ENCODE data around the gene GFI1B.
"Not testable (repeated sequence)": the region's sequence is repeated elsewhere in the genome, so short reads cannot be mapped to it uniquely, and the experiment has no call there.

The GFI1B gene

DNA sequence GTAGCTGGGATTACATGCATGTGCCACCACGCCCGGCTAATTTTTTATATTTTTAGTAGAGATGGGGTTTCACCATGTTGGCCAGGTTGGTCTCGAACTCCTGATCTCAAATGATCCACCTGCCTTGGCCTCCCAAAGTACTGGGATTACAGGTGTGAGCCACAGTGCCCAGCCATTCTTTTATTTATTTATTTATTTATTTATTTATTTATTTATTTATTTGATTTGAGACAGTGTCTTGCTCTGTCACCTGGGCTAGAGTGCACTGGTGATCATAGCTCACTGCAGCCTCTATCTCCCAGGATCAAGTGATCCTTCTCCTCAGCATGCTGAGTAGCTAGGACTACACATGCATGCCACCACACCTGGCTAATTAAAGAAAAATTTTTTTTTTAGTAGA, 10.6 kb upstream of the GFI1B start:
- not testable (repeated sequence) for DNase-seq (ENCODE audit: low read depth in 2 of 2, low spot score in 1 of 2)

GRCh38 chr9:132969783-132970182, 8.7 kb upstream of the GFI1B start:
- no peak for DNase-seq (ENCODE audit: low read depth in 2 of 2, low spot score in 1 of 2)

DNA sequence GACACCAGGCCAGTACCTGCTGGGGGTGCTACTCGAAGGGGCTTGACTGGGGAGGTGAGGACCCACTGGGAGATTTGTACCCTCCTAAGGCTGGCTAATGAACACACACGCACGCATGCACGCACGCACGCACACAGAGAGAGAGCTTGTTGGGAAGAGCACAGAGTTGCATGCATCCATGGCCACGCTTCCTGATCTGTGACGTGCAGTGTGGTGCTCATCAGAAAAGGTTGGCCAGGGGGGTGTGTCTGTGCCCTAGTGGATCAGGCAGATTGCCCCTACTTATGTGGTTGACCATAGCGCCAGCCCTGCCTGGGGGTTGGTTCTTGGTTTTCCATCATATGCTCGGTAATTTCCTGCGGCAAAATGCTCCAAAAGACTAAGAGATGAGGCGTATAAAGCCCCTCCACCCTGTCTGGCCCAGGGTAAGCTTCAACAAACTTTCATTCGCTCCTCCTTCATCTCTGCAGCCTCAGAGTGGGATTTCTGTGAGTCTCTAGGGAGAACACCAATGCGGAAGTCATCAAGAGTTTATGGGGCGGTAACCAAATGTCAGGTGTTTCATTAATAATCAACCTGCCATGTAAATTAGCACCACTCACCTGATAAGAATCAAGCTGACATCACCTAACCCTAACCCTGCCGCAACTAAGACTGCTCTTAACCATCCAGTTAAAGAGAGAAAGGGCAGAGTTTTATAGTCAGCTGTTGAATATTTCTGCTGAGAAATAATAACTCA, 8.0 kb upstream of the GFI1B start:
- no peak for DNase-seq (ENCODE audit: low read depth in 2 of 2, low spot score in 1 of 2)

DNA sequence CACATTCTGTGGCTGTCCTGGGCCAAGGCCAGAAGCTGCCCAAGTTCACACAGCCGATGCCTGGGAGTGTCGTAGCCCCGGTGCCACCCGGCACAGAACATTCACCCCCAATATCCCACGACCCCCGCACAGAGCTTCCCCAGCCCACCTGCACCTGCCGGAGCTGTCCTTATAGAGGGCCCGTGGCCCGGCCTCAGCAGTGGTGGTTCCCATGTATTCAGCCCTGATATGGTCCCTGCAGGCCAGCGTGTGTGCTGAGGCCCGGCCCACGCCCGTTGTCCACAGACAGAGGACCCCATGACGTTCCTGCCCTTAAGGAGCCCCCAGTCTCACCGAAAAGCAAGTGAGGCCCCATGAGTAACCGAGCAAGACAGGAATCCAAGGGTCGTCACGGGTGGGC, 5.3 kb upstream of the GFI1B start:
- DNase-seq (ENCODE audit: low read depth in 2 of 2, low spot score in 1 of 2) = no peak

GRCh38 chr9:132973713-132974112, 4.8 kb upstream of the GFI1B start:
- DNase-seq (ENCODE audit: low read depth in 2 of 2, low spot score in 1 of 2) = no peak

- no peak for DNase-seq (ENCODE audit: low read depth in 2 of 2, low spot score in 1 of 2)
These were observed 2.5 kb upstream of the GFI1B start for GRCh38 chr9:132975961-132976360.

GRCh38 chr9:132976571-132976970, 1.9 kb upstream of the GFI1B start:
- DNase-seq (ENCODE audit: low read depth in 2 of 2, low spot score in 1 of 2) = no peak

DNA sequence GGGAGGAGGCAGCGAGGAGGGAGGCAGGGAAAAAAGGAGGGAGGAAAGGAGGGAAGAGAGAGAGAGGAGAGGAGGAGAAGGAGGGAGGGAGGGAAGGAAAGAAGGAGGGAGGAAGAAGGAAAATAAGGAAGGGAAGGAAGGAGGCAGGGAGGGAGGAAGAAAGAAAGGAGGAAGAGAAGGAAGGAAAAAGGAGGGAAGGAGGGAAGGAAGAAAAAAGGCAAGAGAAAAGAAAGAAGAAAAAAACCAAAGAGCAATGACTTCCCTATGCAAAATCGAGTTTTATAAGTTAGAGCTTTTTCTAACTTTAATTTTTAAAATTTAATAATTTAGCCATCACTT, 413 bp upstream of the GFI1B start:
- DNase-seq (ENCODE audit: low read depth in 2 of 2, low spot score in 1 of 2) = no peak

GRCh38 chr9:132980157-132980556, 1.7 kb downstream of the GFI1B start:
- no peak for DNase-seq (ENCODE audit: low read depth in 2 of 2, low spot score in 1 of 2)

- no peak for DNase-seq (ENCODE audit: low read depth in 2 of 2, low spot score in 1 of 2)
These were observed 4.0 kb downstream of the GFI1B start for GRCh38 chr9:132982458-132982857.

GRCh38 chr9:132983491-132984201, 5.2 kb downstream of the GFI1B start:
- no peak for DNase-seq (ENCODE audit: low read depth in 2 of 2, low spot score in 1 of 2)

DNA sequence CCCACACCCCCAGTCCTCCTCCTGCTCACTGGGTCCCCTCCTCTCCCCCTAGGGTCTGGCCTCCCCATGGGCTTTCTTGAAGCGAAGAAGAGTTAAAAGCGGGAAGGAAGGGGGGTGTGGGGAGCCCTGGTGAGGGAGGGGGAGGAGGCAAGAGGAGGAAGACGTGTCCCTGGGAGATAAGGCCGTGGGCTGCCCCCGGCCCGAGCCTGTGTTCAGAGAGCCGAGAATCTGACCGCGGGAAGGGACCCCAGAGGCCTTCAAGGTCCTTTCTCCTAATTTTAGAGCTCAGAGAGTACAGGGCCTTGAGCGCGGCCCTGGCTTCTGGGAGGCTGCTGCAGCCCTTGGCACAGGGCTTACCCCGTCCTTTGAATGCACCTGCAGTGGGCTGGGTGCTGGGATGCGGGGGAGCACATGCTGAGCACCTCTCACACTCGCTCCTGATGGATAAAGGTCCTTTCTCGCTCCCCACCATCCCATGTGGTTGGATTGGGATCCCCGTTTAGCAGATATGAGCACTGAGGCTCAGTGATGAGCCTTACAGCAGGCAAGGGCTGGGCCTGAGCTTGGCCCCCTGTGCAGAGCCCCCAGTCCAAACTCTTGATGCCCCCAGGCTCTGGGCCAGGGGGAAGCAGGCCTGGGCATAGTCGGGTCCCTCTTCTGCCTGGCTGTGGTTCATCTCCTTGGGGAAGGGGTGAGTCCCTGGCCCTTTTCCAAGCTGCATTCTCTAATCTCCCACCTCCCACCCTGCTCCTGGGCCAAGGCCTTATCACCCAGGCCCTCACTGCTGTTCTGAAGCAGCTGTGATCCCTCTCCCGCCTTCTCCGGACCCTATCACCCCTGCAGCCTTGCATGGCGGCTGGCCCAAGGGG, 5.9 kb downstream of the GFI1B start:
- DNase-seq (ENCODE audit: low read depth in 2 of 2, low spot score in 1 of 2) = no peak

DNA sequence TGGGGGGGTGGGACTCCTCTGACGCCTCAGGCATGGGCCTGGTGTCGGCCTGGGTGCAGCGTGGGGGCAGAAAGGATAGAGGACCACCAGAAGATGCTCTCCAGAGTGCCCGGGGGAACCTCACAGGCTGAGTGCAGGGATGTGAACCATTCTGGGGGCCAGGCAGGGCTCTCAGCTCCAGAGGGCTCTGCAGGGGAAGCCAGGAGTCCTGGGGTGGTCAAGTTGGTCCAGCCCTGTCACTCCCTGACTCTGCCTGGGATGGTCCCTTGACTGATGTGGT, 6.5 kb downstream of the GFI1B start:
- DNase-seq (ENCODE audit: low read depth in 2 of 2, low spot score in 1 of 2) = no peak

DNA sequence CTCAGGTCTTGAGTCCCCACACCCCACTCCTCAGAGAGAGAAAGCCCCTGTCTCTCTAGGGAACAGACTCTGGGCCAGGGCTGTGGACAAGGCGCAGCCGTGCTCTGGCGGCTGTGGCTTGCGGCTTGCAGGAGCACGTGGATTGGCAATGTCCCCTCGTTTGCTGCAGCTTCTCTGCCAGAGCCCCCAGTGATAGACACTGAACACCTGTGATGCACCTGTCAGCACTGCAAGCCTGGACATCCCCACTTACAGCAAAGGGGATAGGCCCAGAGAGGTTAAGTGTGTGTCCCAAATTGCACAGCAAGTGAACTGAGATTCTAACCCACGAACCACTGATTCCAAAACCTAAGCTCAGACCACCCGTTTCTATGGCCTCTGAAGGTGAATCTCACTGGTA, 7.0 kb downstream of the GFI1B start:
- DNase-seq (ENCODE audit: low read depth in 2 of 2, low spot score in 1 of 2) = no peak

- no peak for DNase-seq (ENCODE audit: low read depth in 2 of 2, low spot score in 1 of 2)
These were observed 7.6 kb downstream of the GFI1B start for GRCh38 chr9:132986114-132986513.

DNA sequence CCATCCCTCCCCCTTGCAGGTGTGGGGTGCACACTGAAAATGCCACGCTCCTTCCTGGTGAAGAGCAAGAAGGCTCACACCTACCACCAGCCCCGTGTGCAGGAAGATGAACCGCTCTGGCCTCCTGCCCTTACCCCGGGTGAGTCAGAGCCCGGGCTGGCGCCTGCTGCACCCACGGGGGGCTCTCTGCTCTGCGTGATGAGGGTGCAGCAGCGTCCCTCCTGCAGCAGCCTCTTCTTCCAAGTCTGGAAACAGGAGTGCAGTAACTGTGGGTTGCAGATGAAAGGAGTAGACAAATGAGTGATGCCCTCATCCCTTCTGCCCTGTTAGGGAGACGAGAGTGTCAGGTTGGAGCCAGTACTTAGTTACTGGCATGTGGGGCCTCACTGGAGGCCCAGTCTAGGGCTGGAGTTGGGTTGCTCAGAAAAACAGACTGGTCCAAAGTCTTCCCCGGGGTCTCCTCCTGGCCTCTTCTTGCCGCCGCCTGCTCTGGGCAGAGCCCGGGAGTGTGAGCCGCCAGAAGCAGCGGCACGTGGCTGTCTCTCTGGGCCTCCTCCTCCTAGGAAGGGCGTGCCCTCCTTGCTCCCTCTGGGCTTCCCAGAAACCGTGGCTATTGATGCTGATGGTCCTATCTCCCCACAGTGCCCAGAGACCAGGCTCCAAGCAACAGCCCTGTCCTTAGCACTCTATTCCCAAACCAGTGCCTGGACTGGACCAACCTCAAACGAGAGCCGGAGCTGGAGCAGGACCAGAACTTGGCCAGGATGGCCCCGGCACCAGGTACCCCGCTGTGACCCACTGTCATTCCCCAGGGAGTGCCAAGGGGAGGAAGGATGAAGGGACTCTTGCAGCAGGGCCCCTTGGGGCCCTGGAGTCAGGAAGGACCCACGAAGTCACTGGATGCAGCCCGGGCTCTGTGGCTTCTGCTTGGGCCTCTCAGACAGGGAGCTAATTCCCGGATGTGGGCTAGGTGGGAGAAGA, 8.4 kb downstream of the GFI1B start:
- DNase-seq (ENCODE audit: low read depth in 2 of 2, low spot score in 1 of 2) = no peak

GRCh38 chr9:132988244-132989013, 9.9 kb downstream of the GFI1B start:
- DNase-seq (ENCODE audit: low read depth in 2 of 2, low spot score in 1 of 2) = no peak

- DNase-seq (ENCODE audit: low read depth in 2 of 2, low spot score in 1 of 2) = no peak
These were observed 10.5 kb downstream of the GFI1B start for GRCh38 chr9:132989014-132989310.

- no peak for DNase-seq (ENCODE audit: low read depth in 2 of 2, low spot score in 1 of 2)
These were observed 11.0 kb downstream of the GFI1B start for GRCh38 chr9:132989414-132989996.

DNA sequence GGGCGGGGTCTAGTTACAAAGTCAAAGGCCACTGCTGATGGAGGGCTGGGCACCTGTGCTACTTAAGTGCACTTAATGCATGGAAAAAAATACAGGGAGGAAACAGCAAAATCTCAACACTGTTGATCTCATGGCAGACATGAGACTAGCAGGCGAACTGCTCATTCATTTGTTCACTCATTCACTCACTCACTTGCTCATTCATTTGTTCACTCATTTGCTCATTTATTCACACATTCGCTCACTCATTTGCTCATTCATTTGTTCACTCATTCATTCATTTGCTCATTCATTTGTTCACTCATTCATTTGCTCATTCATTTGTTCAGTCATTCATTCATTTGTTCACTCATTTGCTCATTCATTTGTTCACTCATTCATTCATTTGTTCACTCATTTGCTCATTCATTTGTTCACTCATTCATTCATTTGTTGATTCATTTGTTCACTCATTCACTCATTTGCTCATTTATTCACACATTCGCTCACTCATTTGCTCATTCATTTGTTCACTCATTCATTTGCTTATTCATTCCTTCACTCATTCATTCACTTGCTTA, 11.6 kb downstream of the GFI1B start:
- DNase-seq (ENCODE audit: low read depth in 2 of 2, low spot score in 1 of 2) = not testable (repeated sequence)
